ENCODE measurements around the gene SMARCA2.

DNA sequence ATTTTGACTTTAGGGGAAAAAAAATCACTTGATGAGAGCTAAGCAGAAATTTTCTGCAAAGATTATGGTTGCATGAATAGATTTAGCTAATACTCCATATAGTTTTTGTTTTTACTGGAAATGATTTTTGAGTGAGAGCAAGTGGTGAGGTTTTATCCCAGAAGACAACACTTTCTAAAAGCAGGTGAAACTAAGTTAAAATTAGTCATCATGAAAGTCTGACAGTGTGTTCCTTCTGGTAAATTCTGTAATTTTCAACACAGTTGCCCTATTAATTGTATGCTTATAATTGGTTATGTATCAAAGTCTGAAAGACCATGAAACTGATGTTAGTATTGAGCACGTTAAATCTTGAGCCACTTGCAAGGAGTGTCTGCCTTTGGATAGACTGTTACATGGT lies 91.5 kb downstream of the SMARCA2 start:
- TF ChIP-seq, protein P1, sequence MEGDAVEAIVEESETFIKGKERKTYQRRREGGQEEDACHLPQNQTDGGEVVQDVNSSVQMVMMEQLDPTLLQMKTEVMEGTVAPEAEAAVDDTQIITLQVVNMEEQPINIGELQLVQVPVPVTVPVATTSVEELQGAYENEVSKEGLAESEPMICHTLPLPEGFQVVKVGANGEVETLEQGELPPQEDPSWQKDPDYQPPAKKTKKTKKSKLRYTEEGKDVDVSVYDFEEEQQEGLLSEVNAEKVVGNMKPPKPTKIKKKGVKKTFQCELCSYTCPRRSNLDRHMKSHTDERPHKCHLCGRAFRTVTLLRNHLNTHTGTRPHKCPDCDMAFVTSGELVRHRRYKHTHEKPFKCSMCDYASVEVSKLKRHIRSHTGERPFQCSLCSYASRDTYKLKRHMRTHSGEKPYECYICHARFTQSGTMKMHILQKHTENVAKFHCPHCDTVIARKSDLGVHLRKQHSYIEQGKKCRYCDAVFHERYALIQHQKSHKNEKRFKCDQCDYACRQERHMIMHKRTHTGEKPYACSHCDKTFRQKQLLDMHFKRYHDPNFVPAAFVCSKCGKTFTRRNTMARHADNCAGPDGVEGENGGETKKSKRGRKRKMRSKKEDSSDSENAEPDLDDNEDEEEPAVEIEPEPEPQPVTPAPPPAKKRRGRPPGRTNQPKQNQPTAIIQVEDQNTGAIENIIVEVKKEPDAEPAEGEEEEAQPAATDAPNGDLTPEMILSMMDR (conservative IDR thresholded peaks at IDR 0.05; ENCODE audit: low read depth, low read length) = no peak
- TF ChIP-seq EZH2 (IDR thresholded peaks at IDR 0.05; ENCODE audit: low read length, unreplicated experiment) = no peak

Measured in PC-3 (cell line).